Erythroblast (primary cell): ENCODE measurements around the gene FNDC3B.

Experiments used
- DNase-seq, 2 experiments: peaks; one replicate each; lab custom pipeline; 2025; lab: John Stamatoyannopoulos, UW
- GATA1 ChIP-seq: IDR thresholded peaks from 2 replicates; pipeline ENCODE4 v1.6.1; 2011; ENCODE audit warnings: low read depth, mild to moderate bottlenecking, control low read depth, low read length, moderate library complexity
- POLR2A ChIP-seq: IDR thresholded peaks from 2 replicates; pipeline ENCODE4 v1.6.1; 2011; ENCODE audit warnings: mild to moderate bottlenecking, low read length

Gene FNDC3B

DNA sequence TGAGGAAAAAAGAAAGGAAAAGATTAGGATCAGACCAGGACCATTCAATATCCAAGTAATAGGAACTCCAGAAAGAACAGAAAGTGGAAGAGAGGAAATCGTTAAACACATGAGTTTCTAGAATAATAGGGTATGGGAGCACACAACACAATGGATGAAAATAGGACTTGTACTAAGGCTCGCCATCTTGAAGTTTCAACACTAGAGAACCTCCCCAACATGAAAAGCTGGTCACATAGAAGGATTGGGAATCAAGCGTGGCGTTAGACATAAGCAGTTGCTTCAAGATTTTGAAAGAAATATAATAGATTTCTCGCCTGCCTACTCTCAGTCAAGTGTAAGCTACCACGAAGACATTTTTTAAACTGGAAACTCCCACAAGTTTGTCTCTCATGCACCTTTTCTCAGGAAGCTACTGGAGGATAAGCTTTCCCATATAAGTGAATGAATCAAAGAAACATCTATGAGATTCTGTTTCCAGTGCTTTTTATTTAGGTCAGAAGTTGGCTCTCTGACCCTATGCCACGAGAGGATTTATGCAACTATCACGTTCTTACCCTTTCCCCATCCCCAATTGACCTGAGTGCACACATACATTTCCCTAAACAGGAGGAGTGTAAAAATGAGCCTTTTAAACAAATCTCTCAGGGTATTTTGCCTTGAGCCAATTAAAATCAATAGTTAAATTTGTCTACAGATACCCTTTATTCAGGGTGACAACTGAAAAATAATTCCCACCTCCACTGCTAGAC is 363.7 kb downstream of the FNDC3B start:
- TF ChIP-seq GATA1 (no peak), POLR2A (no peak)
- DNase-seq: no peak

DNA sequence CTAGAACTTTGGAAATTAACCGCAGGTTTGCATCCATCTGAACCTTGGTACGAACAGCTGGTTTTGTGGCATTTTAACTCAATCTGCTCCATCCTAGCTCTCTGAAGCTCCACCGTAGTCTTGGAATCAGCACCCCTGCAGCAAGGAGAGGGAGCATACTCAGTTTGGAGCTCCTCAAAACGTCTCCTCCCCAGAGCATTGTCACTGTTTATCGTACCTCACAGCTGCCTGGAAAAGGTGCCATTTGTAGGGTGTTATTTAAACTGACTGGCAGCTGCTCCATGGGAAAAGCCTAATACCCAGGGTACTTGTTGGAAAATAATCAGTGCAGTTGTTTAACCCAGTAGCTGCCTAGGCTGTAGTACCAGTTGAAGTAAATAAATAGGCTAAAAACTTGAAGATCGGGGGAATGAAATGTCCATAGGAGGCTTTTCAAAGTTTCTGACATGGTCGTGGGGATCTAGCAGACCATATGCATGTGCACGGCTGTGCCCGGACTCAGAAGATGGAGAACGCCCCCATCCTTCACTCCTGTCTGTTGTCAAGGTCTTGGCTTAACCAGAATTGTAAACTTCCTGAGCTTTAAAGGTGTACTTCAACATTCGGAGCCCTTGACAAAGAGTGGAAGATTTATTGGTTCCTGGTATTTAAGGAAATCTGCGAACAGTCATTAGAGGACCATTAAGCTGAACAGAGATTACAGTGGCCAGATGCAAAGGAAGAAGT is 365.0 kb downstream of the FNDC3B start:
- DNase-seq: no peak
- TF ChIP-seq POLR2A (no peak), GATA1 (no peak)

DNA sequence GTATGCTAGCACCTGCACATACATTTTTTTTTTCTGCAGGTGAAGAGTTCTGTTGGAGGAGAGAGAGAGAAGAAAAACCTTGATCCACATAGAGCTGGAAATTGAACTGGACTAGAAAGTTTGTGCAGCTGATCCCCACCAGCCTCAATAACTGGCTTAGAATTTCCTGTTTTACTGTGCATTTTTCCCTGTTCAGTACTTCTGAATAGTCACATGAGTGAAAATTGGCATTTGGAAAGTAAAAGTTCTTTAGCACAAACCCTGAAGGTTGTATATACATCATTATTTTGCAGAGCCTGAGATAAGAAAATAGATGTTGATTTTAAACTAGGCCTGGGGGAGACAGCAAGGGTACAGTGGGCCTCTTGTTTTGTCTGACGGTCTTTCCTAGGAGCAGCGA is 366.5 kb downstream of the FNDC3B start:
- TF ChIP-seq POLR2A (no peak), GATA1 (no peak)
- no peak for DNase-seq

DNA sequence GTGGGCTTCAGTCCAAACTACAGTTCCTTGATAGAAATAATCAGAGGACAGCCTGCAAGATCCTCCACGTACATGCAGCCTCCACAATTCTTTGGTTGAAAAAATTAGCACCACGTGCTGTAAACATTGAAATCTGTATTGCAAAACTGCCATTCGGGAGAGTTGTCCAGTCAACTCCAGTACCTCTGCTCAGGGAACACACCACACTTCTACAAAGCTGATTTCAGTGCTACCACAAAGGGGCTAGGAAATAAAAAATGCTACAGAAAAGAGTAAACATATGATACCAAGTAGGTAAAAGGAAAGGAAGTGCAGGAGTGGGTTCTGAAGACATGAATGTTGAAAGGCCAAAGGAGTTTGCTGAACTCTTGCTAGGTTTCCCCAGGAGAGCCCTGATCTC is 368.5 kb downstream of the FNDC3B start:
- no peak for DNase-seq
- TF ChIP-seq POLR2A: no peak
- no peak for TF ChIP-seq GATA1

DNA sequence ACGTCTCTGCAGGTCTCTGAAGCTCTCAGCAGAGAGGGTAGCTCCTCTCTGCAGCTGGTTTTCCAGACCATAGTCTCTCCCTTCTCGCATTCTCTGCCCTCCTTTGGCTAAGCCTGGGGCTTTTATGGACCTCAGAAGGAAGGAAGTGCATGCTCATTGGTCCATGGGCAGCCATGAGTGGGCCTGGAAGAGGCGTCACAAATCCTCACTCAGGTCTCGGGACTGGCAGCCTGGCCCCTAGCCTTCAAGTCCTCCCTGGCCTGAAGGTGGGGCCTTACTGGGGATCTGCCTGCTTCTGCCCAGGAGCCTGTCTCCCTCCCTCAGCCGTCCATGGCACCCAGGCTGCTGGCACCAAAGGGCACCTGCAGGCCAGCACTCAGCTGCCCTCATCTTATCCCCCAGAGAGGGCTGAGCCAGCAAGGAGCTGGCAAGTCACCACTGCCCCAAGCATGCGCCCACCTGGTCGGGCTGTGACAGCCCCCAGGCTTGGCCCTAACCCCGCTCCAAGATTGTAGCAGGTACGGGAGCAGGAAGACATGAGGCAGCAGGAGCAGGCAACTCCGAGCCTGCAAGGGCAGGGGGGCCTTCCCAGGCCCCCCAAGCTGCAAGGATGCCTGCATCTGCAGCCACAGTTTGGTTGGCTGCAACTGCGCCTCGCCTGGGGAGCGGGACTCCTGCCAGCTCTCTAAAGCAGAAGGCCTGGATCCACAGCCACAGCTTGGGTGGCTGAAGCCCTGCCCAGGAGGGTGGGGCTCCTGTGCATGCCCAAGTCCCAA is 371.5 kb downstream of the FNDC3B start:
- TF ChIP-seq GATA1 (no peak), POLR2A (no peak)
- DNase-seq: no peak

DNA sequence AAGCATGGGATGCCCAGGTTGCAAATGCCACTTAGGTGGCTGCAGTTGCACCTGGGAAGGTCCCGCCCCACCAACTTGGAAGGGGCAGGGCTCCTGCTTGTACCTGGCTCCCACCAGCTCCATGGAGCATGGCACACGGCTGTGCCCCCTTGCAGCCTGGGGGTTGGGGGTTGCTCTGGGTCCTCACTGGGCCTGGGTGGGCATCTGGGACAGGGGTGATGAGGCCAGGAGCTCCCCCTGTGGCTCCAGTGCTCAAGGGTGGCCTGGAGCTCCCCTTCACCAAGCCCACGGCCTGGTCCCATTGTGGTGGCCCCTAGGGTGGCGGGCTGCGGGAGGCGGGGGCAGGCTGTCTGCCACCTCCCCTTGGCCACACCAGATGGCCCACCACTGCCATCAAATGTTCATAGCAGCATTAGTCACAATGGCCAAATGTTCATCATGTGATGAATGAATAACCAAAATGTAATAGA is 372.1 kb downstream of the FNDC3B start:
- no peak for TF ChIP-seq POLR2A
- no peak for TF ChIP-seq GATA1
- no peak for DNase-seq

DNA sequence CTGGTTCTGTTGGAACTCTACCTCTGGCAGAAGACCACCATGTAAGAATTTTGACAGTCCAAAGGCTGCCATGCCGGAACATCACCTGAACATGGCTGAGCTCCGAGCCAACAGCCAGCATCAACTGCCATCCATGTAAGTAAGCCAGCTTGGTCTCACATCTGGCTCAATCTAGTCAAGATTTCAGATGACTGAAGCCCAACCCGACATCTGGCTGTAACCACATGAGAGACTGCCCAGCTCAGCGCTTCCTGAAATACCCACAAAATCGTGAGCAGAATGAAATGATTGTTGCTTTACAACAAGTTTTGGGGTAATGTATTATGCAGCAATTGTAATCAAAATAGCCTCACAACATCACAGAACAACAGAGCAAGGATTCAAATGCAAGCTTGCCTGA is 375.9 kb downstream of the FNDC3B start:
- DNase-seq: no peak
- TF ChIP-seq GATA1: no peak
- no peak for TF ChIP-seq POLR2A

DNA sequence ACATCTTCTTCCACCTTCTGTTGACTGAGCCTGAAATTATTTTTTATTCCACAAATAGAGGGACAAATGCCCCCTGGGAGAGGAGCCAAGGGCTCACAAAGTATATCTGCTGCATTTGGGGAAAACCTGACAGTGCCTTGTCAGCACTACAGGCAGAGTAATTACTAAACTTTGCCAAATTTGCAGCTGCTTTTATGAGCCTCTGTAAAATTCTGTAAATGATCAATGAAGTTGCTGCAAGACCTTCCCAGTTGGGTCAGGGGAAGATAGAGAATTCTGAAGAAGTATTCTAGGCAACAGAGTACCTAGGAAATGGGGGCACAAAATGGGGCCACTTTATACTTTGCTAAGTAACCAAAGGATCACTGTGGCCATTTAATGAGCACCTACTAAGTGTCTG is 398.3 kb downstream of the FNDC3B start:
- TF ChIP-seq GATA1: no peak
- DNase-seq: no peak

DNA sequence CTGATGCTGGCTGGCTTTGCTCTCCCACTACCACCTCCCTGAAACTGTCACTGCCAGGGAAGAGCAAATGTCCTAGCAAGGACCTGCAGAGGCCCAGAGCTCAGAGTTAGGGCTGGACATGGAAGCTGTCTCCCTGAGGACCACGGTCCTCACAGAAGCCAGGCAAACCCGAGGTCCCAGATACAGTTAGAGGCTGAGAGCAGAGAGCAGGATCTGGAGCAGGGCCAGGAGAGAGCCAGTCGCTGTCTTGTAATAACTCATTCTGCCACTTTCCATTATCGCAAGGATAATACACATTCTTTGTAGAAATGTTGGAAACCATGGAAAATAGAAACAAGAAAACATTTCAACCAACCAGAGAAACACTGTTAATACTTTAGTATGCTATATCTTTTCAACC is 398.8 kb downstream of the FNDC3B start:
- DNase-seq: no peak
- TF ChIP-seq GATA1 (no peak), POLR2A (no peak)

DNA sequence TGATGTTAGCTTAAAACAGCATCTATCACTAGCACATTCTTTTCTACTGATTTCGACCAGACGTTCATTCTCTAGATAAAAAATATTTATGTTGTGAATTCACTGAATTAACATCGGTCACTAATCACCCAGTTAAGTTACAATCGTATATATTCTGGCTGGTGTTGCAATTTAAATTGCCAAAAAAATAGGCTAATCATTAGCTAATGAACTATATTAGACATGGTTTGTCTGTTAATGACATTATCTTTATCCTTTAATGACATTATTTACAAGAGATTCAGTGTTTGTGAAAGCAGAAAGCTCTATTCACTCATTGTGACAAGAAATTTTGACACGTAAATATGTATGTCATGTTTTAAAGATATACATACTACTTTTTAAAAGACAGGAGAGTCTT is 402.2 kb downstream of the FNDC3B start:
- TF ChIP-seq GATA1 (no peak), POLR2A (no peak)
- DNase-seq: no peak

DNA sequence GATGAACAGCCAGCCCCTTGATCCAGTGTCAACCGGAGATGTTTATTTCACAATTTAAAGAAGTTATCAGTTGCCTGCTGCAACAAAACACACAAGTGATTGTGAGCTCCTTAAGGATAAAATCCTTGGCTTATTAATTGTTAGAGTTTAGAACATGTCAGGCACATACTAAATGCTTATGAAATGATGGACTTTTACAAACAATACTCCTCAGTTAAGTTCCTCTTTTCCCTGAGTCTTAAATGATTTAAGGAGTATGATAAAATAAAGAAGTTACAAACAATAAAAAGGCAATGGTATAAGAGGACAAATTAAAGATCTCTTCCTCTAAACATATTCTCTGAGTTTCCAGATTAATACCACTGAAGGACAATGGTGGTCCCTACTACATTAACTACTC is 403.2 kb downstream of the FNDC3B start:
- TF ChIP-seq POLR2A: no peak
- TF ChIP-seq GATA1: no peak
- DNase-seq: no peak

DNA sequence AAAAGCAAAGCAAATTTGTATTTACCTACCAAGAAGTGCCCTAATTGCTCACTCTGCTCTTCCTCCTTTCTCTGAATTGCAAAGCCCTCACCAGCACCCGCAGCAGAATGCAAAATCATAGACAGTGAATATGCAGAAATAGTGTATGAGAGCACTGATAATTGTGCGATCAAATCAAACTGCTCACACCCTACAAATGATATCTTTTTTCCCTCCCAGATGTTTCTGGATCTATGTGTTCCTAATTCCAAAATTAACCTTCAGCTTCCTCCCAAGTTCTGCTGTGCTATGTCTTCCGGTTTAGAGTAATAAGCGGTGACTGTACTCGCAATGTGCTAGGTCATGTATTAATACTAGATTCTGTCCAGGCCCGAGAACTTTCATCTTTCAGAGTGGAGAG is 405.4 kb downstream of the FNDC3B start:
- DNase-seq: no peak
- TF ChIP-seq GATA1 (no peak), POLR2A (no peak)

DNA sequence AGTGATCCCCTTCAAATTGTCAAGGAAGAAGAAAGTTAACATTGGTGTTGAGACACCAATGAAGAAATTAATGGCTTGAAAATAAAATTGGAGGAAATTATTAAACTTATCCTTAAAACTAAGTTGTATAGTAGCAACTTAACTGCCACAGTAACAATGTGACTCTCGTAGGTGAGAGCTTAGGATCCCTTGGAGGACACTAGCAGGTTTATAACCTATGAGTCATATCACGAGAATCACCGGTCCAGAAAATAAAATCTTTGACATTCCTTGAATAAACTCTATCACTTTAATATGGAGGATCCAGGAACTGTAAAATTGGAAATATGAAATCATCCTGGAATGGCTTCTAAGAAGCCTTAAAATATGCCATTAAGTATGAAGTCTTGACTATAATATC is 406.8 kb downstream of the FNDC3B start:
- no peak for DNase-seq
- TF ChIP-seq GATA1: no peak
- TF ChIP-seq POLR2A: no peak
